RWPE1 (cell line): Measurements from ENCODE around the gene DCAF8.

Experiments used
- CTCF ChIA-PET: fragments of 350-600 bp; sonication (Branson Sonifier 250); formaldehyde crosslinking; extraction: SDS; loops from one replicate; lab custom pipeline; 2021; lab: Yijun Ruan, JAX
- POLR2A ChIA-PET: fragments of 400-600 bp; formaldehyde crosslinking; extraction: SDS; loops from one replicate; lab custom pipeline; 2020; ENCODE audit warnings: antibody characterized with exemption; ENCODE audit not compliant: low non-redundant PET; lab: Yijun Ruan, JAX
- DNase-seq: peaks from one replicate; pipeline ENCODE4 v3.0.0; 2012; ENCODE audit warnings: low spot score
- H3K27ac ChIP-seq: fragments of 450-650 bp; 2 replicates; pipeline ENCODE4 v1.5.1; 2017
- TF ChIP-seq, protein P1 (sequence below): fragments of 450-650 bp; conservative IDR thresholded peaks from 2 replicates; pipeline ENCODE4 v1.5.1; 2017; ENCODE audit warnings: low read depth, mild to moderate bottlenecking

The DCAF8 gene

DNA sequence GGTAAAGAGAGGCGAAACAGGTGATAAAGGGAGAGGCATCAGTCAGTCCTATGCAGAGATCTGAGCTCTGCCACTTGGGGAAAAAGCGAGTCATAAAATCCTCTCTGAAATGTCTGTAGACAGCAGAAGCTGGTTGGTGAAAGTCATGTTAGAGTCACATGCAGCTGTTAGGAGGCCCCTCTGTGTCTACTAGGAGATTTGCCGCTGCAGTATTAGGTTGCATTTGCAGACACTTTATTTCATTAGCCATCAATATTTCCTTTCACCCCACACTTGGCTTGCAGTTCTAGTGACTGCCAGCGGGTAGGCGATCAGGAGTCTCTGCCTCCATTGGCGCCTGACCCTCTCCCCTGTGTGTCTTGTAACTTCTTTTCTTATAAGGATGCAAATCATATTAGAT is 94.8 kb downstream of the DCAF8 start:
- TF ChIP-seq, protein P1, sequence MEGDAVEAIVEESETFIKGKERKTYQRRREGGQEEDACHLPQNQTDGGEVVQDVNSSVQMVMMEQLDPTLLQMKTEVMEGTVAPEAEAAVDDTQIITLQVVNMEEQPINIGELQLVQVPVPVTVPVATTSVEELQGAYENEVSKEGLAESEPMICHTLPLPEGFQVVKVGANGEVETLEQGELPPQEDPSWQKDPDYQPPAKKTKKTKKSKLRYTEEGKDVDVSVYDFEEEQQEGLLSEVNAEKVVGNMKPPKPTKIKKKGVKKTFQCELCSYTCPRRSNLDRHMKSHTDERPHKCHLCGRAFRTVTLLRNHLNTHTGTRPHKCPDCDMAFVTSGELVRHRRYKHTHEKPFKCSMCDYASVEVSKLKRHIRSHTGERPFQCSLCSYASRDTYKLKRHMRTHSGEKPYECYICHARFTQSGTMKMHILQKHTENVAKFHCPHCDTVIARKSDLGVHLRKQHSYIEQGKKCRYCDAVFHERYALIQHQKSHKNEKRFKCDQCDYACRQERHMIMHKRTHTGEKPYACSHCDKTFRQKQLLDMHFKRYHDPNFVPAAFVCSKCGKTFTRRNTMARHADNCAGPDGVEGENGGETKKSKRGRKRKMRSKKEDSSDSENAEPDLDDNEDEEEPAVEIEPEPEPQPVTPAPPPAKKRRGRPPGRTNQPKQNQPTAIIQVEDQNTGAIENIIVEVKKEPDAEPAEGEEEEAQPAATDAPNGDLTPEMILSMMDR: no peak
- CTCF ChIA-PET: no interaction called here
- no peak for DNase-seq
- POLR2A ChIA-PET: no interaction called here
- no peak overlapping the region for H3K27ac ChIP-seq

GRCh38 chr1:160167056-160167455 is 95.3 kb downstream of the DCAF8 start:
- no peak for DNase-seq
- TF ChIP-seq, protein P1: no peak
- POLR2A ChIA-PET: no interaction called here
- no peak overlapping the region for H3K27ac ChIP-seq
- CTCF ChIA-PET: no interaction called here

GRCh38 chr1:160166166-160166868 is 96.0 kb downstream of the DCAF8 start:
- TF ChIP-seq, protein P1: no peak
- POLR2A ChIA-PET: no interaction called here
- H3K27ac ChIP-seq: no peak overlapping the region
- no peak for DNase-seq
- CTCF ChIA-PET: interaction anchor here (0.7 kb wide), 1 partner anchor 80 kb away, joined by 3 read pairs; no protein-coding TSS in a partner anchor
